ENCODE results near the gene EGFR.

EGFR gene

DNA sequence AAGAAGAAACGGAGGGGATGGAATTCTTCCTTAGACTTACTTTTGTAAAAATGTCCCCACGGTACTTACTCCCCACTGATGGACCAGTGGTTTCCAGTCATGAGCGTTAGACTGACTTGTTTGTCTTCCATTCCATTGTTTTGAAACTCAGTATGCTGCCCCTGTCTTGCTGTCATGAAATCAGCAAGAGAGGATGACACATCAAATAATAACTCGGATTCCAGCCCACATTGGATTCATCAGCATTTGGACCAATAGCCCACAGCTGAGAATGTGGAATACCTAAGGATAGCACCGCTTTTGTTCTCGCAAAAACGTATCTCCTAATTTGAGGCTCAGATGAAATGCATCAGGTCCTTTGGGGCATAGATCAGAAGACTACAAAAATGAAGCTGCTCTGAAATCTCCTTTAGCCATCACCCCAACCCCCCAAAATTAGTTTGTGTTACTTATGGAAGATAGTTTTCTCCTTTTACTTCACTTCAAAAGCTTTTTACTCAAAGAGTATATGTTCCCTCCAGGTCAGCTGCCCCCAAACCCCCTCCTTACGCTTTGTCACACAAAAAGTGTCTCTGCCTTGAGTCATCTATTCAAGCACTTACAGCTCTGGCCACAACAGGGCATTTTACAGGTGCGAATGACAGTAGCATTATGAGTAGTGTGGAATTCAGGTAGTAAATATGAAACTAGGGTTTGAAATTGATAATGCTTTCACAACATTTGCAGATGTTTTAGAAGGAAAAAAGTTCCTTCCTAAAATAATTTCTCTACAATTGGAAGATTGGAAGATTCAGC lies 187.6 kb downstream of the EGFR start:
- H3K36me3 ChIP-seq: peaks cover 64 to 79% (median 75%) of the 10 kb centered on the region in 3 donors
- H3K27me3 ChIP-seq: no peaks in the 10 kb centered on the region

GRCh38 chr7:55207436-55208125 lies 188.8 kb downstream of the EGFR start:
- DNase-seq: no peak
- Histone ChIP-seq H3K4me3 (no peak overlapping the region), H3K9me3 (no peaks in the 10 kb centered on the region), H3K4me1 (no peaks in the 10 kb centered on the region), H3K27me3 (no peaks in the 10 kb centered on the region), H3K27ac (no peak overlapping the region), H3K36me3 (peaks cover 52 to 67% (median 64%) of the 10 kb centered on the region in 3 donors)
- intact Hi-C loops (cut with DNase I; ENCODE audit: low total_unique reads): no loop called here
- TF ChIP-seq CTCF (IDR thresholded peaks at IDR 0.05): no peak

More for the DNA sequence above, 187.6 kb downstream of the EGFR start:
- Histone ChIP-seq H3K4me3 (no peak overlapping the region), H3K4me1 (no peaks in the 10 kb centered on the region), H3K9me3 (no peaks in the 10 kb centered on the region), H3K27ac (no peak overlapping the region)
- intact Hi-C loops (cut with DNase I; ENCODE audit: low total_unique reads): no loop called here
- TF ChIP-seq CTCF (IDR thresholded peaks at IDR 0.05): no peak
- no peak for DNase-seq

GRCh38 chr7:55209366-55209765 lies 190.5 kb downstream of the EGFR start:
- DNase-seq: no peak
- H3K4me3 ChIP-seq: no peak overlapping the region
- H3K4me1 ChIP-seq: no peaks in the 10 kb centered on the region
- intact Hi-C loops (cut with DNase I; ENCODE audit: low total_unique reads): no loop called here
- no peak overlapping the region for H3K27ac ChIP-seq
- no peak for TF ChIP-seq CTCF (IDR thresholded peaks at IDR 0.05)
- H3K36me3 ChIP-seq: peaks cover 45 to 51% (median 47%) of the 10 kb centered on the region in 3 donors
- H3K9me3 ChIP-seq: no peaks in the 10 kb centered on the region
- H3K27me3 ChIP-seq: no peaks in the 10 kb centered on the region

- H3K4me1 ChIP-seq: no peaks in the 10 kb centered on the region
- DNase-seq: no peak
- H3K27ac ChIP-seq: no peak overlapping the region
- H3K27me3 ChIP-seq: no peaks in the 10 kb centered on the region
- intact Hi-C loops (cut with DNase I; ENCODE audit: low total_unique reads): no loop called here
- H3K36me3 ChIP-seq: peaks cover 39 to 43% (median 39%) of the 10 kb centered on the region in 3 donors
- H3K9me3 ChIP-seq: no peaks in the 10 kb centered on the region
- TF ChIP-seq CTCF (IDR thresholded peaks at IDR 0.05): no peak
- H3K4me3 ChIP-seq: no peak overlapping the region
These were observed 191.4 kb downstream of the EGFR start for GRCh38 chr7:55210176-55210575.

GRCh38 chr7:55210716-55211115 lies 191.9 kb downstream of the EGFR start:
- Histone ChIP-seq H3K27me3 (no peaks in the 10 kb centered on the region), H3K9me3 (no peaks in the 10 kb centered on the region), H3K4me3 (no peak overlapping the region), H3K4me1 (no peaks in the 10 kb centered on the region), H3K36me3 (peaks cover 33 to 38% (median 34%) of the 10 kb centered on the region in 3 donors), H3K27ac (no peak overlapping the region)
- intact Hi-C loops (cut with DNase I; ENCODE audit: low total_unique reads): no loop called here
- DNase-seq: no peak
- no peak for TF ChIP-seq CTCF (IDR thresholded peaks at IDR 0.05)

All from tibial artery (tissue), 4 donors.